Measurements from ENCODE around the gene ADK. TPM values are rescaled to one million over a fixed set of nuclear protein-coding genes. Genes with fewer than 3 reads are reported as not detected.
A peak's percentile ranks its signal among the peaks of the same experiment; 100 is the strongest.

Gene ADK
- total RNA-seq, 1 donor from 2014 or later = 53.0 TPM

DNA sequence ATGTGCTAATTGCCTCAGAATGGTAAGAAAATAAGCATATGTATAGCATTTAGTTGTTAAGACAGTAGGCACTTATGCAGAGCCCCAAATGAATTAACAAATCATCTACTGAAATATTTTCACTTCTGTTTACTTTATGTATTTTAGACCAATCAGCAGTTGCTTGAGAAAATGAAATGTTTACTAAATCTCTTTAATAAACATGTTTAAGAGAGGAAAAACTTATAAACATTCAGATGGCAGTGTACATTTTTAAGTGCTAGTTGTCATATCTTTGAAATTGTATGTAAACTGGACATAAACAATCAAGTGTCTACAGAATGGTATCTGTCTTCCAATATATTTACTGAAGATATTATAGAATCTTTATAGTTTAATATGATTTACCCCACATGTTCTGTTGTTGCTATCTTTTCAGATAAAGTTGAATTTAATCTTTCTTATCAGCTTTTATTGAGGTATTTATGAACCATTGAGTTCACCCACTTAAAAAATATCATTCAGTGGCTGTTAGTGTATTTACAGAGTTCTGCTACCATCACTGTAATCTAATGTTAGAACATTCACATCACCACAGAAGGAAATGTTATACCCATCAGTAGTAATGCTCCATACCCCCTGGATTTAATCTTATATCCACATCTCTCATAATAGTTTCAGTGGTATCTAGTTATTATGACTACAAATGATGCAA lies 264.3 kb downstream of the ADK start:
- TF ChIP-seq, protein P1, sequence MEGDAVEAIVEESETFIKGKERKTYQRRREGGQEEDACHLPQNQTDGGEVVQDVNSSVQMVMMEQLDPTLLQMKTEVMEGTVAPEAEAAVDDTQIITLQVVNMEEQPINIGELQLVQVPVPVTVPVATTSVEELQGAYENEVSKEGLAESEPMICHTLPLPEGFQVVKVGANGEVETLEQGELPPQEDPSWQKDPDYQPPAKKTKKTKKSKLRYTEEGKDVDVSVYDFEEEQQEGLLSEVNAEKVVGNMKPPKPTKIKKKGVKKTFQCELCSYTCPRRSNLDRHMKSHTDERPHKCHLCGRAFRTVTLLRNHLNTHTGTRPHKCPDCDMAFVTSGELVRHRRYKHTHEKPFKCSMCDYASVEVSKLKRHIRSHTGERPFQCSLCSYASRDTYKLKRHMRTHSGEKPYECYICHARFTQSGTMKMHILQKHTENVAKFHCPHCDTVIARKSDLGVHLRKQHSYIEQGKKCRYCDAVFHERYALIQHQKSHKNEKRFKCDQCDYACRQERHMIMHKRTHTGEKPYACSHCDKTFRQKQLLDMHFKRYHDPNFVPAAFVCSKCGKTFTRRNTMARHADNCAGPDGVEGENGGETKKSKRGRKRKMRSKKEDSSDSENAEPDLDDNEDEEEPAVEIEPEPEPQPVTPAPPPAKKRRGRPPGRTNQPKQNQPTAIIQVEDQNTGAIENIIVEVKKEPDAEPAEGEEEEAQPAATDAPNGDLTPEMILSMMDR (IDR thresholded peaks at IDR 0.05) = no peak
- Histone ChIP-seq H3K36me3 (no peaks in the 10 kb centered on the region), H3K27me3 (no peaks in the 10 kb centered on the region), H3K27ac (no peak overlapping the region), H3K4me1 (peaks cover 8% of the 10 kb centered on the region), H3K9me3 (no peaks in the 10 kb centered on the region), H3K4me3 (no peak overlapping the region)
- intact Hi-C loops (cut with DNase I) = no loop called here
- ATAC-seq (no peak), DNase-seq (no peak)

GRCh38 chr10:74417397-74417796 lies 266.4 kb downstream of the ADK start:
- intact Hi-C loops (cut with DNase I) = no loop called here
- H3K4me3 ChIP-seq = no peak overlapping the region
- DNase-seq (no peak), ATAC-seq (no peak)
- TF ChIP-seq, protein P1 (IDR thresholded peaks at IDR 0.05) = no peak
- peaks cover 8% of the 10 kb centered on the region for H3K4me1 ChIP-seq
- no peaks in the 10 kb centered on the region for H3K9me3 ChIP-seq
- H3K27me3 ChIP-seq = no peaks in the 10 kb centered on the region
- no peak overlapping the region for H3K27ac ChIP-seq
- no peaks in the 10 kb centered on the region for H3K36me3 ChIP-seq

GRCh38 chr10:74418285-74418872 lies 267.4 kb downstream of the ADK start:
- no peaks in the 10 kb centered on the region for H3K9me3 ChIP-seq
- H3K27ac ChIP-seq = no peak overlapping the region
- no peaks in the 10 kb centered on the region for H3K27me3 ChIP-seq
- DNase-seq (no peak), ATAC-seq (no peak)
- intact Hi-C loops (cut with DNase I) = no loop called here
- no peaks in the 10 kb centered on the region for H3K36me3 ChIP-seq
- H3K4me1 ChIP-seq = peaks cover 8% of the 10 kb centered on the region
- no peak overlapping the region for H3K4me3 ChIP-seq
- TF ChIP-seq, protein P1 (IDR thresholded peaks at IDR 0.05) = no peak

GRCh38 chr10:74419491-74419951 lies 268.5 kb downstream of the ADK start:
- no peak for ATAC-seq
- no peak overlapping the region for H3K27ac ChIP-seq
- H3K4me1 ChIP-seq = peaks cover 8% of the 10 kb centered on the region
- DNase-seq = no peak
- H3K36me3 ChIP-seq = no peaks in the 10 kb centered on the region
- no peaks in the 10 kb centered on the region for H3K9me3 ChIP-seq
- intact Hi-C loops (cut with DNase I) = no loop called here
- TF ChIP-seq, protein P1 (IDR thresholded peaks at IDR 0.05) = no peak
- no peak overlapping the region for H3K4me3 ChIP-seq
- H3K27me3 ChIP-seq = no peaks in the 10 kb centered on the region

DNA sequence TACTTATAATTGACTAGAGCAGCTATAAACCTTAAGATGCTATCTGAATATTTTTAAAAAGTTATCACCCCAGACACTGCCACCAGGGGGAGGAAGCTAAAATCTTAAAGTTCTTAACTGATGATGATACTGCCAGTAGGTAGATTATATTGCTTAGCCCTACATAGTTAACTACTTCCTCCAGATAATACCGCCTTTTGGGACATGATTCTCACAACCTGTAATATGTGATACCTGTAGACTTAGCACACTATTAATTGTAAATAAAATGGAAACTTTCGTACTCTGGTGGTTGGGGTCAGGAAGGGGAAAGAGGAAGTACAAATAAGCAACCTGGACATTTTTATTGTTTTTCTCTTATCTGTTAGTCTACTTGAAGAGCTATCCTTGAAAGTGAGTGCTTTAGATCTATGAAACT lies 268.9 kb downstream of the ADK start:
- H3K27ac ChIP-seq = no peak overlapping the region
- H3K9me3 ChIP-seq = no peaks in the 10 kb centered on the region
- H3K27me3 ChIP-seq = no peaks in the 10 kb centered on the region
- H3K4me3 ChIP-seq = no peak overlapping the region
- intact Hi-C loops (cut with DNase I) = no loop called here
- TF ChIP-seq, protein P1 (IDR thresholded peaks at IDR 0.05) = peak; percentile 49
- H3K36me3 ChIP-seq = no peaks in the 10 kb centered on the region
- ATAC-seq (no peak), DNase-seq (no peak)
- peaks cover 8% of the 10 kb centered on the region for H3K4me1 ChIP-seq

All from upper lobe of right lung (tissue), 1 donor.